Measurements from ENCODE around the gene EIF3B.

DNA sequence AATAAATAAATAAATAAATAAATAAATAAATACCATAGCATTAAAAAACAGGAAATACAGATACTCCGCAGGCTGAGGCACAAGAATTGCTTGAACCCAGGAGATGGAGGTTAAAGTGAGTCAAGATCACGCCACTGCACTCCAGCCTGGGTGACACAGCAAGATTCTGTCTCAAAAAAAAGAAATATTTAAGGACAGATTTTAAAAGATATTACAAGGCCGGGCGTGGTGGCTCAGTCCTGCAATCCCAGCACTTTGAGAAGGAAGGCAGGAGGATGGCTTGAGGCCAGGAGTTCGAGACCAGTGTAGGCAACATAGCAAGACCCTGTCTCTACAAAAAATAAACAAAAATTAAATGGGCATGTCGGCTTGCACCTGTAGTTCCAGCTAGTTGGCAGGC, 22.9 kb upstream of the EIF3B start:
- no peak for TF ChIP-seq POLR2A (IDR thresholded peaks at IDR 0.05; ENCODE audit: low read depth, low read length)
- TF ChIP-seq POLR2AphosphoS5 (IDR thresholded peaks at IDR 0.05; ENCODE audit: low read depth, low read length) = no peak
- TF ChIP-seq SPI1 (IDR thresholded peaks at IDR 0.05; ENCODE audit: low read depth, low read length) = no peak
- no peak for TF ChIP-seq PAX5 (IDR thresholded peaks at IDR 0.05; ENCODE audit: insufficient read depth, low read length, severe bottlenecking)
- no peak for TF ChIP-seq TAF1 (IDR thresholded peaks at IDR 0.05; ENCODE audit: low read depth, low read length)
